ENCODE data around the gene RBFOX1. TPM values are rescaled to one million over a fixed set of nuclear protein-coding genes. Genes with fewer than 3 reads are reported as not detected.

RBFOX1 gene
- total and polyA plus RNA-seq, 10 of the 15 experiments (the other 5 are each of a cell fraction or from before 2014, with no cell fraction given): 0.87 TPM; not detected in 9

- TF ChIP-seq POLR2AphosphoS5 (IDR thresholded peaks at IDR 0.05; ENCODE audit: low read length): no peak
- TF ChIP-seq TCF12 (IDR thresholded peaks at IDR 0.05; ENCODE audit: low read depth, low read length): no peak
These were observed 28.4 kb upstream of the RBFOX1 start (continued) for GRCh38 chr16:7304279-7304678.

GRCh38 chr16:7304958-7305357 is 27.7 kb upstream of the RBFOX1 start:
- Histone ChIP-seq H4K20me1 (ENCODE audit: control insufficient read depth, insufficient read depth) (no peaks in the 10 kb centered on the region), H3K4me1 (ENCODE audit: control insufficient read depth, insufficient read depth, low read length) (no peaks in the 10 kb centered on the region), H3K4me2 (ENCODE audit: control insufficient read depth, insufficient read depth) (no peak overlapping the region), H3K27me3 (replicated peaks in 1 of 2; ENCODE audit: control insufficient read depth in 2 of 2, insufficient read depth in 2 of 2, low read length in 1 of 2) (no peaks in the 10 kb centered on the region), H3K9me3 (replicated peaks; ENCODE audit: control insufficient read depth, insufficient read depth, low read length) (no peaks in the 10 kb centered on the region; the same call in 2 of the 3 replicates), H2AFZ (ENCODE audit: control insufficient read depth, low read depth, low read length) (no peak overlapping the region), H3K36me3 (ENCODE audit: control insufficient read depth in 2 of 2, insufficient read depth in 2 of 2, low read length in 1 of 2) (no peaks in the 10 kb centered on the region), H3K9ac (ENCODE audit: control insufficient read depth, insufficient read depth, low read length) (no peak overlapping the region), H3K79me2 (ENCODE audit: control insufficient read depth, insufficient read depth, low read length) (no peaks in the 10 kb centered on the region), H3K27ac (ENCODE audit: control insufficient read depth, insufficient read depth) (no peak overlapping the region), H3K4me3 (no peak overlapping the region)
- ATAC-seq (no peak), DNase-seq (ENCODE audit: low read depth, low spot score) (no peak), FAIRE-seq (no peak)
- ChIA-PET SMC1A (ENCODE audit: uncharacterized antibody, unreplicated experiment) (no interaction called here), POLR2A (no interaction called here), CTCF (no interaction called here), RAD21 (ENCODE audit: unreplicated experiment) (no interaction called here)
- TF ChIP-seq EP300 (IDR thresholded peaks at IDR 0.05; ENCODE audit: borderline replicate concordance in 1 of 2, control insufficient read depth in 1 of 2, low read depth in 2 of 2, low read length in 2 of 2) (no peak), BCL11A (IDR thresholded peaks at IDR 0.05; ENCODE audit: low read depth, low read length) (no peak), MYC (IDR thresholded peaks at IDR 0.05; ENCODE audit: insufficient read depth, insufficient read length, insufficient replicate concordance, low read length, severe bottlenecking) (no peak), KAT2A (conservative IDR thresholded peaks at IDR 0.05; ENCODE audit: control insufficient read depth, low read depth, low read length) (no peak), ZNF24 (IDR thresholded peaks at IDR 0.05) (no peak), SREBF2 (IDR thresholded peaks at IDR 0.05; ENCODE audit: low read length) (no peak), POLR2AphosphoS5 (IDR thresholded peaks at IDR 0.05; ENCODE audit: low read length) (no peak), ZZZ3 (IDR thresholded peaks at IDR 0.05; ENCODE audit: control insufficient read depth, insufficient read length, low read depth) (no peak), CEBPB (IDR thresholded peaks at IDR 0.05; ENCODE audit: borderline replicate concordance in 1 of 2, low read depth in 2 of 2, low read length in 2 of 2) (no peak)
- intact Hi-C loops (cut with micrococcal nuclease; ENCODE audit: unreplicated experiment): no loop called here
- in situ Hi-C loops (cut with MboI): no loop called here
- 2% methylated on average over 4 of the region's 4 CpGs for WGBS (ENCODE audit: insufficient coverage, insufficient replicate concordance, low lambda C conversion rate, missing lambda C conversion rate)
- no TSS peak for BruUV-seq (replicated peaks)

All from GM12878 (cell line).